Astrocyte (in vitro differentiated cells and primary cell): ENCODE results near the gene MOV10. TPM values are rescaled to one million over a fixed set of nuclear protein-coding genes. Genes with fewer than 3 reads are reported as not detected.

Experiments
- DNase-seq: peaks from one replicate; pipeline ENCODE4 v3.0.0-alpha.2; 2010; ENCODE audit warnings: low read depth
- FAIRE-seq: peaks from 2 replicates; lab custom pipeline; 2011; peaks lifted over from hg19 to GRCh38; lab: Jason Lieb, UNC
- H2AFZ ChIP-seq: 2 replicates; pipeline ENCODE4 v1.6.0; 2012; ENCODE audit warnings: low read depth, low read length, inconsistent platforms
- H3K27ac ChIP-seq: 2 replicates; pipeline ENCODE4 v1.5.1; 2011; ENCODE audit warnings: low read depth, low read length, inconsistent platforms
- H3K27me3 ChIP-seq: 2 replicates; pipeline ENCODE4 v1.6.0; 2011; ENCODE audit warnings: low read length, inconsistent platforms; ENCODE audit not compliant: insufficient read depth
- H3K36me3 ChIP-seq: 2 replicates; pipeline ENCODE4 v1.5.1; 2011; ENCODE audit warnings: low read length, inconsistent platforms; ENCODE audit not compliant: insufficient read depth
- H3K4me1 ChIP-seq: 2 replicates; pipeline ENCODE4 v1.5.1; 2011; ENCODE audit warnings: low read length, inconsistent platforms; ENCODE audit not compliant: insufficient read depth
- H3K4me2 ChIP-seq: 2 replicates; pipeline ENCODE4 v1.6.0; 2012; ENCODE audit warnings: low read length, inconsistent platforms
- H3K4me3 ChIP-seq: 2 replicates; pipeline ENCODE4 v1.5.1; 2011; ENCODE audit warnings: low read depth, mild to moderate bottlenecking, low read length, inconsistent platforms; ENCODE audit not compliant: insufficient read depth
- H3K79me2 ChIP-seq: 2 replicates; pipeline ENCODE4 v1.6.0; 2012; ENCODE audit warnings: mild to moderate bottlenecking, low read length, inconsistent platforms; ENCODE audit not compliant: insufficient read depth
- H3K9ac ChIP-seq: 2 replicates; pipeline ENCODE4 v1.6.0; 2012; ENCODE audit warnings: mild to moderate bottlenecking, low read length, inconsistent platforms
- H3K9me3 ChIP-seq: 2 replicates; pipeline ENCODE4 v1.5.1; 2012; ENCODE audit warnings: low read depth, mild to moderate bottlenecking, low read length, inconsistent platforms; ENCODE audit not compliant: insufficient read depth
- H4K20me1 ChIP-seq: 2 replicates; pipeline ENCODE4 v1.6.0; 2012; ENCODE audit warnings: low read length, inconsistent platforms; ENCODE audit not compliant: insufficient read depth
- H3K27ac Mint-ChIP-seq: one replicate; pipeline ENCODE4 v1.8.0; 2021; ENCODE audit warnings: mild to moderate bottlenecking, mixed read lengths; ENCODE audit not compliant: unreplicated experiment
- H3K27me3 Mint-ChIP-seq: one replicate; pipeline ENCODE4 v1.8.0; 2021; ENCODE audit warnings: low read depth, mixed read lengths; ENCODE audit not compliant: unreplicated experiment
- H3K36me3 Mint-ChIP-seq: one replicate; pipeline ENCODE4 v1.8.0; 2021; ENCODE audit warnings: low read depth, mixed read lengths; ENCODE audit not compliant: unreplicated experiment
- H3K4me1 Mint-ChIP-seq: one replicate; pipeline ENCODE4 v1.8.0; 2021; ENCODE audit warnings: low read depth, mixed read lengths; ENCODE audit not compliant: unreplicated experiment
- H3K4me3 Mint-ChIP-seq: one replicate; pipeline ENCODE4 v1.8.0; 2021; ENCODE audit warnings: mild to moderate bottlenecking, moderate library complexity, mixed read lengths; ENCODE audit not compliant: unreplicated experiment
- H3K9me3 Mint-ChIP-seq: one replicate; pipeline ENCODE4 v1.8.0; 2021; ENCODE audit warnings: mild to moderate bottlenecking, mixed read lengths; ENCODE audit not compliant: unreplicated experiment
- EZH2 ChIP-seq: IDR thresholded peaks from 2 replicates; pipeline ENCODE4 v1.6.1; 2012; ENCODE audit warnings: mild to moderate bottlenecking, low read length, inconsistent platforms; ENCODE audit not compliant: insufficient read depth
- total RNA-seq: library from RNA; stranded (reverse); gene quantifications from 2 replicates; pipeline ENCODE4 v1.2.1, GENCODE V29; 2021
- TF ChIP-seq, protein P1 (sequence below): IDR thresholded peaks from 2 replicates; pipeline ENCODE4 v1.5.1; 2011; ENCODE audit warnings: low read depth, mild to moderate bottlenecking, inconsistent platforms, low read length, moderate library complexity; ENCODE audit not compliant: insufficient read depth

Gene MOV10
- total RNA-seq, 1 donor from 2014 or later: 121 TPM

DNA sequence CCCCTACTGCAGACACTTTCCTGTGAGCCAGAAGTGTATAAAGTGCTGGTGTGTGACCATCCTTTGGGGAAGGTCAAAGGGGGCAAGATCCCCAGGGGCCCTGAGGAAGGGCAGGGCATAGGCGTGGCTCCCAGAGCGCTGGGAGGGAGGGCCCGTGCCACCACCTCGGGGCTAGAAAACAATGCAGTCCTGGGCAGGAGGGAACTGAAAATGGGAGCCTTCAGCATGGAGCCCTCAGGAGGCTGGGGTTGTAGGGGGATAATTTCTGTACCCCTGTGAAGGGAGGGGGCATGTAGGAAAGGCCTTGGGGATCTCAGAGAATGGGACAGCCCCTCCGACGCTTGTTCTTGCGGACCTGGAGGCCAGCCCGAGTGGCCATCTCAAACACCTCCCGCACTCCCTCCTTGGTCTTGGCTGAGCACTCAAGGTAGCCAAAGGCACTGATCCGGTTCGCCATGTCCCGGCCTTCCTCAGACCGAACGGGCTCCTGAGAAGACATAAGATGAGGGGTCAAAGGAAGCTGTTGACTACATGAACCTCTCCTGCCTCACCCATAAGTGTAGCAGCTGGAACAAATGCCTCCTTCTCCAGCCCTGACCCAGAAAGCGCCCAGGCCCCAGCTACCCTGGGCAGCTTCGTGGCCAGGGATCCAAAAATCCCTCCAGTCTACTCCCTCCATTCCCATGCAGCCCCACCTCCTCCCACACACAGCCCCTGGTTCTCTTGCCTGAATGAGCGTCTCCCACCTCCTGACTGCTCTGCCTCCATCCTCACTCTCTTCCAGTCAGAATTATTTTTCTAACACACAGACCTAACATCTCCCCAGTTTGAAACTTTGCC, 27.0 kb downstream of the MOV10 start:
- Mint-ChIP-seq H3K27me3 (no peaks in the 10 kb centered on the region), H3K4me1 (peaks cover 55% of the 10 kb centered on the region), H3K9me3 (no peaks in the 10 kb centered on the region), H3K36me3 (peaks cover 23% of the 10 kb centered on the region), H3K4me3 (peak overlapping the region; percentile 71), H3K27ac (peak overlapping the region; percentile 96)
- no peak for TF ChIP-seq EZH2
- TF ChIP-seq, protein P1, sequence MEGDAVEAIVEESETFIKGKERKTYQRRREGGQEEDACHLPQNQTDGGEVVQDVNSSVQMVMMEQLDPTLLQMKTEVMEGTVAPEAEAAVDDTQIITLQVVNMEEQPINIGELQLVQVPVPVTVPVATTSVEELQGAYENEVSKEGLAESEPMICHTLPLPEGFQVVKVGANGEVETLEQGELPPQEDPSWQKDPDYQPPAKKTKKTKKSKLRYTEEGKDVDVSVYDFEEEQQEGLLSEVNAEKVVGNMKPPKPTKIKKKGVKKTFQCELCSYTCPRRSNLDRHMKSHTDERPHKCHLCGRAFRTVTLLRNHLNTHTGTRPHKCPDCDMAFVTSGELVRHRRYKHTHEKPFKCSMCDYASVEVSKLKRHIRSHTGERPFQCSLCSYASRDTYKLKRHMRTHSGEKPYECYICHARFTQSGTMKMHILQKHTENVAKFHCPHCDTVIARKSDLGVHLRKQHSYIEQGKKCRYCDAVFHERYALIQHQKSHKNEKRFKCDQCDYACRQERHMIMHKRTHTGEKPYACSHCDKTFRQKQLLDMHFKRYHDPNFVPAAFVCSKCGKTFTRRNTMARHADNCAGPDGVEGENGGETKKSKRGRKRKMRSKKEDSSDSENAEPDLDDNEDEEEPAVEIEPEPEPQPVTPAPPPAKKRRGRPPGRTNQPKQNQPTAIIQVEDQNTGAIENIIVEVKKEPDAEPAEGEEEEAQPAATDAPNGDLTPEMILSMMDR: no peak
- H3K27me3 ChIP-seq: no peaks in the 10 kb centered on the region
- H3K4me3 ChIP-seq: no peak overlapping the region
- H2AFZ ChIP-seq: no peak overlapping the region
- peaks cover 40% of the 10 kb centered on the region for H4K20me1 ChIP-seq
- FAIRE-seq: no peak
- H3K27ac ChIP-seq: peak overlapping the region; percentile 86
- peak overlapping the region; percentile 78 for H3K4me2 ChIP-seq
- peak overlapping the region; percentile 69 for H3K9ac ChIP-seq
- H3K36me3 ChIP-seq: peaks cover 22% of the 10 kb centered on the region
- H3K4me1 ChIP-seq: peaks cover 59% of the 10 kb centered on the region
- no peak for DNase-seq
- peaks cover 46% of the 10 kb centered on the region for H3K79me2 ChIP-seq
- H3K9me3 ChIP-seq: no peaks in the 10 kb centered on the region

DNA sequence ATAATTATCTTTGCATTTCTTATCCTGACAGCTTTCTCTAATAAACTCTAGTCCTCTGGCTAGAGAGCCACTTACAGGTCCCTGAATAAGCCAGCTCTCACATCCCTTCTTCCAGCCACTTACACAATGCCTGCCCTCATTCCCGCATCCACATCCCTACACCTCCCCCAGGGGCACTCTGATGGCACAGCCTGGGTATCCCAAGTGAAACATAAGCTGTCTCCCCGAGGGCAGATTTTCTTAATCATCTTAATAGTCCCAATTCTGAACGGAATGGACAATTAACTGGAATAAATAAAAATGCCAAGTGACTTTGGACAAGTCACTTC, 27.6 kb downstream of the MOV10 start:
- H3K9ac ChIP-seq: peak overlapping the region; percentile 69
- Mint-ChIP-seq H3K27ac (peak overlapping the region; percentile 96), H3K36me3 (peaks cover 20% of the 10 kb centered on the region), H3K27me3 (no peaks in the 10 kb centered on the region), H3K9me3 (no peaks in the 10 kb centered on the region), H3K4me1 (peaks cover 55% of the 10 kb centered on the region), H3K4me3 (peak overlapping the region; percentile 71)
- no peak overlapping the region for H3K4me3 ChIP-seq
- H3K4me2 ChIP-seq: peak overlapping the region; percentile 78
- peak overlapping the region; percentile 3 for H3K27ac ChIP-seq
- no peak for FAIRE-seq
- H4K20me1 ChIP-seq: peaks cover 40% of the 10 kb centered on the region
- no peaks in the 10 kb centered on the region for H3K9me3 ChIP-seq
- peaks cover 17% of the 10 kb centered on the region for H3K36me3 ChIP-seq
- H3K4me1 ChIP-seq: peaks cover 59% of the 10 kb centered on the region
- TF ChIP-seq EZH2: no peak
- TF ChIP-seq, protein P1: no peak
- no peaks in the 10 kb centered on the region for H3K27me3 ChIP-seq
- H3K79me2 ChIP-seq: peaks cover 50% of the 10 kb centered on the region
- no peak overlapping the region for H2AFZ ChIP-seq
- no peak for DNase-seq
